Umbilical cord (tissue), 2 donors: ENCODE results near the gene ZNF341. TPM values are rescaled to one million over a fixed set of nuclear protein-coding genes. Genes with fewer than 3 reads are reported as not detected.

Source experiments
- DNase-seq: peaks from one replicate; pipeline ENCODE4 v3.0.0-alpha.2; 2015; ENCODE audit warnings: low spot score
- total RNA-seq: library from RNA; depleted of rRNA; stranded (reverse); fragments of >200 nt; gene quantifications from one replicate; pipeline ENCODE4 v1.2.3, GENCODE V29; 2014; ENCODE audit warnings: low replicate concordance; ENCODE audit not compliant: insufficient read depth

ZNF341 gene
- total RNA-seq, 1 donor from 2014 or later: 0.72 TPM

DNA sequence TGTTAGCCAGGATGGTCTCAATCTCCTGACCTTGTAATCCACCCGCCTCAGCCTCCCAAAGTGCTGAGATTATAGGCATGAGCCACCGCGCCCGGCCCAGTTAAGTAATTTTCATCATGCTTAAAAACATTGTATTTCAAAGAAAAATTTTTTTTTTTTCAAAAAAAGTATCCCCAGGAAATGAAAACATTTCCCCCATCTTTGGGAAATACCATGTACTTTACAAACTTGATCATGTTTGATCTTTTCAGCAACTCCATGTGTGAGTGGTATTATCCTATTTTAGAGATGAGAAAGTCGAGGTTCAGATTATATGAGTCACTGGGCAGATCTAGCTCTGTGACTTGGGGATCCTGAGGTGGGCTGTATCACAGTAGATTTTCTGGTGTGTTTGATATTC, 91.2 kb downstream of the ZNF341 start:
- DNase-seq: no peak

- DNase-seq: no peak
These were observed 93.1 kb downstream of the ZNF341 start for GRCh38 chr20:33824852-33825251.

GRCh38 chr20:33825340-33826269, 93.8 kb downstream of the ZNF341 start:
- no peak for DNase-seq

DNA sequence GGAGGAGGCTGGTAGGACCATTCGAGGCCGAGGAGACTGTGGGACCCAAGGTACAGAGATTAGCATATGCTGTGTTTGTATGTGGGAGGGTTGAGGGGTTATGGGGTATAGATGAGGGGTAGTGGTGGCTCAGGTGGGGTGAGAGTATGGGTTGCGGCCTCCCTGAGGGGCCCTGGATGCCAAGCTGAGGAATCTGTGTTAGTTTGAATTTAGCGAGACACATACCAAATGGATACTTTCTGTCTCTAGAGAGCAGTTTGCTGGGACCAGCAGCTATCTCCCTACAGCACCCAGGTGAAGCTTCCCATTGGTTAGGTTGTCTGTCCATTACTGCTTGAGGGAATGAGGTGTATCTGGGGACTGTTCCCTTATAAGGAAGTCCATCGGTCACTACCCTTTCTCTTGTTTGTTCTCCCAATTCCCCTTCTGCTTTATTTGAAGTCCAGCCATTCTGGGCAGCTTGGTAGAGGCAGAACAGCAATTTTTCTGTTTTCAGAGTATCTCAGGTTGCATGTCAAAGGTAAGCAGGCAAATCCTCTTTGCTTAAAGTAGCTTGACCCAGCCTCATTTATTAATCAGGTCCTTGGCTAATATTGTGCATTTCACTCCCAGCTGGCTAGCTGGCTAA, 94.6 kb downstream of the ZNF341 start:
- no peak for DNase-seq

DNA sequence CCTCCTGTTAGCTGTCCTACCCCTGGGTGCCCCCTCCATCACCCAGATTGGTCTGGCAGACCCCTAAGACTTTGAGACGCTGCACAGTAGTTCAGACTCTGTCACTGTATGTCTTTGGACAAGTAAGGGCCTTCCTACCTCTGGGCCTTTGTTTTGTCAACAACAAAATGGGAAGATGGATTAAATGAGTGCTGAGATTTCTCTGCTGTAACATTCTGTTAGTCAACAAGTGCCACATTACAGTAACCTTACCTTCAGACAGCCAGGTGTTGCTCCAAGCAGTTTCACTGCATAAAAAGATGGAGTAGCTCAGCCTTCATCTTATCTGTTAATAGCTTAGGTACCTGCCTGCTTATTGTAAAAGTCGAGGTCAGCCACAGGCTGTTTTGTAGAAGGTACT, 95.3 kb downstream of the ZNF341 start:
- DNase-seq: no peak

- DNase-seq: peak; percentile 65
These were observed 96.0 kb downstream of the ZNF341 start for GRCh38 chr20:33827634-33828325.

DNA sequence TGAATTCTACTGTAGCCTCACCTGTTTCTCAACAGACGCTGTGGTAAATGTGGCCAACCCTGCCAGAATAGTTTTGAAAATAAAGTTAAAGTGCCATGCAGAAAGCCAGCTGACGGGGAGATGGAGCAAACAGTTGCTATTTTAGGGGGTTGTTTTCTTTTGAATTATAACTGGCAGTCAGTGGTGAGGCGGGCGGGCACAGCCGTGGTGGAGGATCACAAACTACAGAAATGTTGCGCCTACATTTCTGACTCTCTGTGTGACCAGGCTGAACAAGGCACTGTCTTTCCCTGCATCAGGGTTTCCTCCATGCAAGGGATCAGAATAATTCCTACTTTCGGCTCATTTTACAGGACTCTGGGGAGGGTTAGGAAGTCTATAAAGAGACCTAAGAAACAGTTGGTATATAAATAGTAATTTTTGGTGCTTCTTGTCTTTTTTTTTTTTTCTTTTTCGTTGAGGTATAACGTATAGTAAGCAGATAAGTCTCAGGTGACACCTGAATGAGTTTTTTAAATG, 96.6 kb downstream of the ZNF341 start:
- DNase-seq: no peak

GRCh38 chr20:33828967-33829560, 97.3 kb downstream of the ZNF341 start:
- DNase-seq: peak; percentile 80

GRCh38 chr20:33829636-33830035, 97.8 kb downstream of the ZNF341 start:
- DNase-seq: no peak

GRCh38 chr20:33830371-33830770, 98.6 kb downstream of the ZNF341 start:
- no peak for DNase-seq

- no peak for DNase-seq
These were observed 100.5 kb downstream of the ZNF341 start for GRCh38 chr20:33832103-33832804.

GRCh38 chr20:33833333-33833732, 101.5 kb downstream of the ZNF341 start:
- DNase-seq: peak; percentile 72

GRCh38 chr20:33835615-33836172, 103.9 kb downstream of the ZNF341 start:
- no peak for DNase-seq

- DNase-seq: no peak
These were observed 104.5 kb downstream of the ZNF341 start for GRCh38 chr20:33836277-33836676.

GRCh38 chr20:33837096-33837830, 105.5 kb downstream of the ZNF341 start:
- no peak for DNase-seq

DNA sequence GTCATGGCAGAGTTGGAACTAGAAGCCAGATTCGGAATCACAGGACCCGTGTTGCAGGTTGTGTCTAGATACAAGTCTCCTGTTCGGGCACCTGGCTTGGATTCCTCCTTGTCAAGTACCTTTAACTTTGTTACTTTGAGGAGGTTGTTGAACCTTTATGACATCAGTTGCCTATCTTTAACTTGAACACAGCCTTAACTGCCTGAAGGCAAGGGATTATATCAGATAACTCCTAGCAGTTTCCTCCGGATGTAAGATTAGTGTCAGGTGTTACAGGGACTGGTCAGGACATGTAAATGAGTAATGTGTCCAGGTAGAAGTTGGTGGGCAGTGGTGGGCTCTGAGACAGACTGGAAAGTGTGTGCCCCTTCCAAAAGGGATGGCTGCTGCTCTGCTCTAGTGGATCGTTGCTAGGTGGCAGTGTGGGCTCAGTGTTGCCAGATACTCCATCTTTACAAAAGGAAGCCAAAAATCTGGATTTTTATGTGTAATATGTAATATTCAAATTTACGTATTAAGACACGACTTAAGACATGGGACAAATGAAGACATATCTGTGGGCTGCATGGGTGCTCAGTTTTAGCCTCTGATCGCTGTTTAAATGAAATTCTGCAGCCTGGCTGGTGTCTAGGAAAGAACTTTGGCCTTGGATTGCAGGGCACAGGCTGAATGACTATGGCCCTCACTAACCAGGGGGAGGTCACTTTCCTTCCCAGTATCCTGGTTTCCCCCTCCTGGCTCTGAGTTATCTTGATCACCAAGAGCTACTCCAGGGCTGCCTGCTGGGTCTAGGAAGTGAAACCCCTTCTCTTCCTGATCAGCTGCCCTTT, 106.5 kb downstream of the ZNF341 start:
- no peak for DNase-seq

GRCh38 chr20:33839591-33839990, 107.8 kb downstream of the ZNF341 start:
- DNase-seq: no peak

DNA sequence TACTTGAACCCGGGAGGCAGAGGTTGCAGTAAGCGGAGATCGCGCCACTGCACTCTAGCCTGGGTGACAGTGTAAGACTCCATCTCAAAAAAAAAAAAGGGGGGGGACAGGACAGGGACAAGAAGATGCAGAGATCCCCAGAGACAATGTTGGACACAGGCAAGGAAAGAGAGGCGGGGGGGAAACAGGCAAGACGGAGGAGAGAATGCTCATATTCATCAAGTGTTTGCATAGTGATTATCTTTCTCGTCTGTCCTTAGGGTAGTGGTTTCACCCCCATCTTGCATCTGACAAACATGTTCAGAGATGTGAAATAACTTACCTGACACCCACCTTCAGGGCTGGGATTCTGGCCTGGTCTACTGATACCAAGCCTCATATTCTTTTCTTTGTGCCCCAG, 108.4 kb downstream of the ZNF341 start:
- no peak for DNase-seq

DNA sequence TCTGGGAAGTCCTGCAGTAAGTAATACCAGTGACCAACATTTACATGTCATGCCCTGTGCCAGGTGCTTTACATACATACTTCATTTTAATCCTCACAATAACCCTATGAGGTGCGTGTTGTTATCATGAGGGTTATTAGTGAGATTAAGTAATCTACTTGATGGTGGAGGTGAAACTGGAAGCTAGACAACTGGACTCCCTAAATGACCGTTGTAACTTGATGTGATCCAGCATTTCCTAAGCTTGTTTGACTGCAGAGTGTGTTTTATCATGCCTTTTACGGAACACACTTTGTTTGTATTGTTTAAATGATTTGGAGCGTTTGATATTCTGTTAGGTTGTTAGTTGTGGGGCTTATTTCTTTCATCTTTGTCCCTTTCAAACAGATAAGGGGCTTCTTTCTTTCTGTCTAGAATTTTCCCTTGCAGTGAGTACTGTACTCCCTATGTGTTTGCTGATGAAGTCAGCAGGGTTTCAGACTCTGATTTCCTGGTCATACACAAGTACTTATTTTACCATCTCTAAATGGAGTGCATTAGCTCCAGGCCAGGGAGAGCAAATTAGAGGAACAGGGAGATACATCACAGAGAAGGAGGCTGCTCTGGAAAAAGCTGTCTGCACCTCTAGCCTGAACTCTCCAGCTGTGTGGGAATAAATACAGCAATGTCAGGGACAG, 109.1 kb downstream of the ZNF341 start:
- DNase-seq: no peak
